T-helper 17 cell (primary cell): ENCODE results near the gene PRDM5. TPM values are rescaled to one million over a fixed set of nuclear protein-coding genes. Genes with fewer than 3 reads are reported as not detected.
"Not testable (repeated sequence)": the region's sequence is repeated elsewhere in the genome, so short reads cannot be mapped to it uniquely, and the experiment has no call there.

Source experiments
- ATAC-seq: fragments of 150-1000 bp; cut with Tn5 transposase; 2 replicates; pipeline ENCODE4 v1.10.0; 2021; ENCODE audit warnings: mild to moderate bottlenecking, moderate library complexity
- DNase-seq, 3 donors: peaks; one replicate each; pipeline versions ENCODE4 v3.0.0 to v3.0.0-alpha.2; 2020 to 2021
- H3K9me3 ChIP-seq: one replicate; pipeline ENCODE4 v1.7.0; 2013; ENCODE audit warnings: low read length, mild to moderate bottlenecking; ENCODE audit not compliant: control insufficient read depth, poor library complexity, severe bottlenecking
- H3K27ac Mint-ChIP-seq: one replicate; pipeline ENCODE4 v1.8.0; 2022; ENCODE audit warnings: mild to moderate bottlenecking, moderate library complexity, mixed read lengths
- H3K27me3 Mint-ChIP-seq: one replicate; pipeline ENCODE4 v1.8.0; 2022; ENCODE audit warnings: mixed read lengths
- H3K36me3 Mint-ChIP-seq: one replicate; pipeline ENCODE4 v1.8.0; 2022; ENCODE audit warnings: low read depth, mixed read lengths
- H3K4me1 Mint-ChIP-seq: one replicate; pipeline ENCODE4 v1.8.0; 2022; ENCODE audit warnings: mild to moderate bottlenecking, mixed read lengths
- H3K4me3 Mint-ChIP-seq: one replicate; pipeline ENCODE4 v1.8.0; 2022; ENCODE audit warnings: mild to moderate bottlenecking, moderate library complexity, mixed read lengths
- total RNA-seq, 4 donors: library from RNA in 2 of 4; stranded (reverse) in 2 of 4; gene quantifications; one replicate each; pipeline ENCODE4 v1.2.3 and lab custom pipeline; 2022 to 2026

The PRDM5 gene
- total RNA-seq, 2 donors from 2014 or later = 0.15 TPM; not detected in 1

DNA sequence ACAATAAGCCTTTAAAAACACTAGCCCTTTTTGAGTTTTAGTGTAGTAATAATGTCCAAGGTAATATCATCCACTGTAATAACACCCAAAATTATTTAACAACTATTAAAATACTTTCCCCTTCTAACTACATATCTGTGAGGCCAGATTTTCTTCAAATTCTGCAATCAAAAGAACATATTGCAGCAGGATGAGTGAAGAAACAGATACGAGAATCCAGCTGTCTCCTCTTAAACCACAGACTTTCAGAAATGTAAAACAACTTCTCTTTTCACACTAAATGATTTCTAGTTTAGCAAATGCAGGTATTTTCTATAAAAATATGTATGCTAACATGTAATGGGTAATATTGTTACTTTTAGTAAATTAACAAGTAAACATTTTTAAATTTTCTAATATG is 148.9 kb downstream of the PRDM5 start:
- ATAC-seq (no peak), DNase-seq (no peak)
- no peaks in the 10 kb centered on the region for H3K4me1 Mint-ChIP-seq
- H3K36me3 Mint-ChIP-seq = no peaks in the 10 kb centered on the region
- no peak overlapping the region for H3K27ac Mint-ChIP-seq
- no peaks in the 10 kb centered on the region for H3K9me3 ChIP-seq
- H3K4me3 Mint-ChIP-seq = no peak overlapping the region
- no peaks in the 10 kb centered on the region for H3K27me3 Mint-ChIP-seq

DNA sequence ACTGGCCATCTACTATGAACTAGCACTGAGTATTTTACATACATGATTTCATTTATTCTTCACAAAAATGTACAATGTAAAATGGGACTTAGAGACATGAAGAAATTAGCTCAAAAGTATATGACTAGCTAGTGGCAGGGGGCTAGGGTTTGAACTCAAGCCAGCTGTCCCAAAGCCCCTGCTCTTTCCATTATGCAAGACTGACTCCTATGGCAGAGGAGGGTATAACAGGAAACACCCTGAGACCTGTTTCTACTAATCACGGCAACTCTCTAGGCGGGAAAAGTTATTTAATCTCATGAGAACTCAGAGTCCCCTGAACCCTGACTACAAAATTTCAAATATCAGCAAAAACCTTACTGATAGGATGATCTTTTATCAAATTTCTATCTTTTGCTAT is 150.6 kb downstream of the PRDM5 start:
- DNase-seq (no peak), ATAC-seq (no peak)
- no peaks in the 10 kb centered on the region for H3K4me1 Mint-ChIP-seq
- H3K27me3 Mint-ChIP-seq = no peaks in the 10 kb centered on the region
- no peaks in the 10 kb centered on the region for H3K9me3 ChIP-seq
- no peaks in the 10 kb centered on the region for H3K36me3 Mint-ChIP-seq
- H3K27ac Mint-ChIP-seq = no peak overlapping the region
- no peak overlapping the region for H3K4me3 Mint-ChIP-seq

DNA sequence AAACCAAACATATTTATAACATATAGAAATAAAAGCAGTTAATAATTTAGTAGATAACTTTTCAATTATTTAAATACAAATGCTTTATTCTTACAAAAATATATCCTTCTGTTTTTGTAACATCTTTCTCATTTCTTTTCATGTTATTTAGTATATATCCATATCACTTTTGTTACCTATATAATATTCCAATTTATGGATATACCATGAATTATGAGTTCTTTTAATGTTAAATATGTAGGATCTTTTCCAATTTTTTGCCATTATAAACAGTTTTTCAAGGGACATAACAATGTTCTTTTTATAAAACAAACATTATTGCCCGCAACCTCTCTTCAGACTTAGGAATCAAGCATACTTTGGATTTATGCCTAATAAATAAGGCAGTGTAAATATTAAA is 151.6 kb downstream of the PRDM5 start:
- Mint-ChIP-seq H3K27me3 (no peaks in the 10 kb centered on the region), H3K4me3 (no peak overlapping the region), H3K27ac (no peak overlapping the region), H3K4me1 (no peaks in the 10 kb centered on the region), H3K36me3 (no peaks in the 10 kb centered on the region)
- DNase-seq (no peak), ATAC-seq (no peak)
- H3K9me3 ChIP-seq = no peaks in the 10 kb centered on the region

DNA sequence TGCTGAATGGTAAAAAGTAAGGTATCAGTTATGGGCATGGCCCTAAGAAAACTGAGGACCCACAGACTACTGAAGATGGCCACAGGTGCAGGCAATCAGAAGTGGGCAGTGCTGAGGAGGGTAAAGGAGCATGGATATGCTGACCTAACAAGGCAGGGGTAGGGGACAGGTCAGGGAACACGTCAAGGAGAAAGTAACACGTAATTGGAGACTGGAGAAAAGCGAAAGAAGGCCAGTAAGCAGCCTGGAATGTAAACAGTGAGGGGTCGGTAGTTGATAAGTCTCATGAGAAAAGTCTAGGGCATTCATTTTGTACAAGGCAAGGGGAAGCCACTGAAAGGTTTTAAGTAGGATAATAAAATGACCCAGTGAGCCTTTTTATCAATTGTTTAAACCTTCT is 153.3 kb downstream of the PRDM5 start:
- H3K9me3 ChIP-seq = no peaks in the 10 kb centered on the region
- no peak overlapping the region for H3K4me3 Mint-ChIP-seq
- H3K27me3 Mint-ChIP-seq = no peaks in the 10 kb centered on the region
- DNase-seq (no peak), ATAC-seq (no peak)
- H3K4me1 Mint-ChIP-seq = no peaks in the 10 kb centered on the region
- H3K27ac Mint-ChIP-seq = no peak overlapping the region
- no peaks in the 10 kb centered on the region for H3K36me3 Mint-ChIP-seq

- H3K4me3 Mint-ChIP-seq = no peak overlapping the region
- DNase-seq (no peak), ATAC-seq (no peak)
- peaks cover 6% of the 10 kb centered on the region for H3K27me3 Mint-ChIP-seq
- H3K9me3 ChIP-seq = no peaks in the 10 kb centered on the region
- H3K36me3 Mint-ChIP-seq = no peaks in the 10 kb centered on the region
- H3K4me1 Mint-ChIP-seq = no peaks in the 10 kb centered on the region
- H3K27ac Mint-ChIP-seq = no peak overlapping the region
Measured at GRCh38 chr4:120765260-120765680, 157.3 kb downstream of the PRDM5 start.

DNA sequence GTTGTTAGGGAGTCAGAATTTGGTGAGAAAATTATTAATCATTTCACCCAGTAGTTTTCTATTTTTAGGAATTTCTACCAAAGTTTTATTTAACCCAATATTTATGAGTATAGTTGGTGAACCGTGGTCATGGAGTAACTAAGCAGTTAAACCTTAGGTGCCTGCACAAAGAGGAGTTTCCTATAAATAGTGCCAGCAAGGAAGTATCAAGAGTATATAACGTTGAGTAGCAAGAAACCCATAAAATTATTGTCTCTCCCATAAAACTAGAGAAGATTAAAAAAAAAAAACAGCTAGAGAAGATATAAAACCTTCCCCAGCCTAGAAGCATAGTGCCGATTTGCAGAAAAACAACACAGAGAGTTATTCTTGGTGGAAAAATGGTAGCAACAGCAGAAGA is 158.9 kb downstream of the PRDM5 start:
- no peaks in the 10 kb centered on the region for H3K9me3 ChIP-seq
- H3K27me3 Mint-ChIP-seq = peaks cover 12% of the 10 kb centered on the region
- no peak overlapping the region for H3K4me3 Mint-ChIP-seq
- no peak for DNase-seq
- no peaks in the 10 kb centered on the region for H3K36me3 Mint-ChIP-seq
- ATAC-seq = no peak
- no peaks in the 10 kb centered on the region for H3K4me1 Mint-ChIP-seq
- H3K27ac Mint-ChIP-seq = no peak overlapping the region

GRCh38 chr4:120761070-120761469 is 161.5 kb downstream of the PRDM5 start:
- H3K9me3 ChIP-seq = no peaks in the 10 kb centered on the region
- Mint-ChIP-seq H3K4me1 (no peaks in the 10 kb centered on the region), H3K27ac (no peak overlapping the region), H3K27me3 (peaks cover 13% of the 10 kb centered on the region), H3K4me3 (no peak overlapping the region), H3K36me3 (no peaks in the 10 kb centered on the region)
- ATAC-seq (no peak), DNase-seq (no peak)

DNA sequence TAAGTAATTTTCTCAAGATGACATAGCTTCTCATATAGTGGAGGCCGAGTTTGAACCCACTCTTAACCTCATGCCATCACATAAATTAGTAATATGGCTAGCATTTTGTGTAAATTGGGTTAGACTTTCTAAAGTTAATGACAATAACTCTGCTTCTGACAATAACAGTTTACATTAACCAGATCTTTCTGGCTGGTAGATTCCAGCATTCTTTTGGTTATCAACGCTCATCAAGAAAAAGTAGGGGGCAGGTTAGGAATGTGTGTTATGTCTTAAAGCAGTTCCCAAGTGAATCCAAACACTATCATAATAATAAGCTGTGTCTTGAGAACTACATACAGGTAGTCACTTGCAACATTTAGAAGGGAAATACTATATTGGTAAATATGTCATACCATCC is 162.5 kb downstream of the PRDM5 start:
- Mint-ChIP-seq H3K27me3 (peaks cover 13% of the 10 kb centered on the region), H3K36me3 (no peaks in the 10 kb centered on the region), H3K4me3 (no peak overlapping the region), H3K27ac (no peak overlapping the region), H3K4me1 (no peaks in the 10 kb centered on the region)
- no peak for DNase-seq
- no peaks in the 10 kb centered on the region for H3K9me3 ChIP-seq
- no peak for ATAC-seq

GRCh38 chr4:120755864-120756263 is 166.7 kb downstream of the PRDM5 start:
- H3K9me3 ChIP-seq = no peaks in the 10 kb centered on the region
- ATAC-seq = no peak
- no peak overlapping the region for H3K27ac Mint-ChIP-seq
- H3K36me3 Mint-ChIP-seq = no peaks in the 10 kb centered on the region
- H3K4me1 Mint-ChIP-seq = no peaks in the 10 kb centered on the region
- no peak overlapping the region for H3K4me3 Mint-ChIP-seq
- H3K27me3 Mint-ChIP-seq = peaks cover 7% of the 10 kb centered on the region
- no peak for DNase-seq

- H3K9me3 ChIP-seq = no peaks in the 10 kb centered on the region
- H3K27me3 Mint-ChIP-seq = peaks cover 7% of the 10 kb centered on the region
- no peaks in the 10 kb centered on the region for H3K36me3 Mint-ChIP-seq
- ATAC-seq (no peak), DNase-seq (no peak)
- H3K27ac Mint-ChIP-seq = no peak overlapping the region
- no peaks in the 10 kb centered on the region for H3K4me1 Mint-ChIP-seq
- H3K4me3 Mint-ChIP-seq = no peak overlapping the region
Measured at GRCh38 chr4:120754590-120754989, 167.9 kb downstream of the PRDM5 start.

- no peaks in the 10 kb centered on the region for H3K9me3 ChIP-seq
- no peak for ATAC-seq
- no peak for DNase-seq
- H3K4me3 Mint-ChIP-seq = no peak overlapping the region
- H3K27ac Mint-ChIP-seq = no peak overlapping the region
- H3K27me3 Mint-ChIP-seq = peaks cover 3% of the 10 kb centered on the region
- H3K4me1 Mint-ChIP-seq = no peaks in the 10 kb centered on the region
- no peaks in the 10 kb centered on the region for H3K36me3 Mint-ChIP-seq
Measured at GRCh38 chr4:120753854-120754253, 168.7 kb downstream of the PRDM5 start.

GRCh38 chr4:120750152-120750525 is 172.4 kb downstream of the PRDM5 start:
- Mint-ChIP-seq H3K4me1 (no peaks in the 10 kb centered on the region), H3K27ac (no peak overlapping the region), H3K4me3 (no peak overlapping the region), H3K27me3 (no peaks in the 10 kb centered on the region), H3K36me3 (no peaks in the 10 kb centered on the region)
- ATAC-seq = no peak
- no peaks in the 10 kb centered on the region for H3K9me3 ChIP-seq
- no peak for DNase-seq

DNA sequence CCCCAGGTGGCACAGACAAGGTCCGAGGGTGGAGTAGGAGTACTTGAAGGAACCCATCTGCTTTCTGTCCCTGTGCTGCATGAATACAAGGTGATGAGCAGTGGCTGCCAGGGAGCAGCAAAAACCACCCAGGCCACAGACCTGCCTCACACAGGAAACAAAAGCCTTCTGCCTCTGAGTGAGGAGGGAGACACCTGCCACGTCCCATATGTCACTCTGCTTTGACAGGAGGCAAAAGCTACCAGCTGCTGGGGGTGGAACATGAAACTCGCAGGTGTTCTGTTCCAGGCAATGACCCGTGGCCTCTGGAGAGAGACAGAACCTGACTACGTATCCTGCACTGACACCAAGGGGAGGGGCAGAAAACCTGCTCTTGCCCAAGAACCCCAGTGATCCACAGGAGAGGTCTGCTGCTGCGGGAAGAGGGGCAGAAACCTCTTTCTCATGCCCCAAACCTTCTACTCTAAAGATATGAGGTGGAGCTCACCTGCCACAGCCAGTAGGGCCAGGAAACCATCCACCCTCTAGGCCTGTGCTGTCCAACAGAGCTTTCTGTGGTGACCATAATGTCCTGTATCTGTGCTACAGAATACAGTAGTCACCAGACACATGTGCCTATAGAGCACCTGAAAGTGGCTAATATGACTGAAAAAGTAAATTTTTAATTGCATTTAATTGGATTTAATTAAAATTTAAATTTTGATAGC is 172.9 kb downstream of the PRDM5 start:
- no peaks in the 10 kb centered on the region for H3K9me3 ChIP-seq
- ATAC-seq (no peak), DNase-seq (no peak)
- H3K36me3 Mint-ChIP-seq = no peaks in the 10 kb centered on the region
- H3K4me3 Mint-ChIP-seq = no peak overlapping the region
- no peak overlapping the region for H3K27ac Mint-ChIP-seq
- no peaks in the 10 kb centered on the region for H3K4me1 Mint-ChIP-seq
- no peaks in the 10 kb centered on the region for H3K27me3 Mint-ChIP-seq

- not testable (repeated sequence) for H3K9me3 ChIP-seq, ATAC-seq, DNase-seq, H3K4me3 Mint-ChIP-seq, H3K27ac Mint-ChIP-seq, H3K36me3 Mint-ChIP-seq, H3K4me1 Mint-ChIP-seq
- peaks cover 14% of the 10 kb centered on the region for H3K27me3 Mint-ChIP-seq
Measured at GRCh38 chr4:120741636-120742035, 180.9 kb downstream of the PRDM5 start.
